HG03108 (cell line): ENCODE measurements around the gene ABCC1.

ENCODE experiments used
- ATAC-seq: cut with Tn5 transposase; IDR thresholded peaks from one replicate; pipeline ENCODE4 v1.9.1; 2021; ENCODE audit warnings: moderate library complexity; ENCODE audit not compliant: unreplicated experiment

Gene ABCC1

DNA sequence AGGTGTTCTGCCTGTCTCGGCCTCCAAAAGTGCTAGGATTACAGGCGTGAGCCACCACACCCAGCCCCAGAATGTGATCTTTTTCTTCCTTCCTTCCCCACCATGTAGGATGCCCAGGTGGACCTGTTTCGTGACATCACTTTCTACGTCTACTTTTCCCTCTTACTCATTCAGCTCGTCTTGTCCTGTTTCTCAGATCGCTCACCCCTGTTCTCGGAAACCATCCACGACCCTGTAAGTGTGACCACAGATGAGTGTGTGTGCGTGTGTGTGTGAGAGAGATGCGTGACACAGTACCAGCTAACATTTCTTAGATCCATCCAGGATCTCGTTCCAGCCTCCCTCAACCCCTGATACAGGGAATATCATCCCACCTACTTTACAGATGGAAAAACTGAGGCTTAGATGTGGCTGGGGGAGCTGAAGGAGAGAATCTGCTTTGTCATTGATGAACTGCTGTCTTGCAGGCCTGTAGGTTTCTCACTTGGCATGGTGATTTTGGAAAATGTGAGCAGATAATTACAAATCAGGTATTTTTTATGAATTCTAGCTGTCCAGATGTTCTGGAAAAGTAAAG lies 67.1 kb downstream of the ABCC1 start:
- ATAC-seq = no peak

DNA sequence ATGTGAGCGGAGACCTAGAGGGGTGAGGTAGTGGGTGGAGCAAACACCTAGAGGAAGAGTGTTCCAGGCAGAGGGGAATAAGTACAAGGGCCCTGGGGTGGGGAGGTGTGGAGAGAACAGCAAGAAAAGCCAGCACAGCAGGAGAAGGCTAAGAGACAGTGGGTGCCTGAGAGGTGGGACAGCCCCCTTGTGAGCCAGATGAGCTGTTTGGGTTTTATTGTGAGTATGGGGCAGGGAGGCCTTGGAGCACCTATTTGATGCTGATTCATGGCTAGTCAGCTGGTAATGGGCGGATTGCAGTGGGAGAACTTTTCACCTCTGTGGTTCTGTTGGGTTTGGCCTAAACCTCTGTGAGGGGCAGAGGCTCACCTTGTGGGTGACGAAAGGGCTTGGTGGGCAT lies 68.4 kb downstream of the ABCC1 start:
- no peak for ATAC-seq

DNA sequence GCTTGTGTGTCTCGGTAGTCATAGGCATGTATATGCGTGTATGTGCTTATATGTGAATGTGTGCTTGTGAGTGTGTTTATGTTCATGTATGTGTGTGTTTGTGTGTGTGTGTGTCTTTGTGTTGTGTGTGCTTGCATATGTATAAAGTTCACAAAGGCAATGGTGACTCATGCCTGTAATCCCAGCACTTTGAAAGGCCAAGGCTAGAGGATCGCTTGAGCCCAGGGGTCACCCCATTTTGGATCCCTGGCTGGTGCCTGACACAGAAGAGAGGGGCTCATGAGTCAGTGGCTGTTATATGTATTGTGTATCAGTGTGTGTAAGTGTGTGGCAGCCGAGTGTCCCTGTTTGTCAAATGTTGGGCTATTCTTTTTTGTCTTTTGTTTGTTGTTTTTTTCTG lies 69.3 kb downstream of the ABCC1 start:
- no peak for ATAC-seq

DNA sequence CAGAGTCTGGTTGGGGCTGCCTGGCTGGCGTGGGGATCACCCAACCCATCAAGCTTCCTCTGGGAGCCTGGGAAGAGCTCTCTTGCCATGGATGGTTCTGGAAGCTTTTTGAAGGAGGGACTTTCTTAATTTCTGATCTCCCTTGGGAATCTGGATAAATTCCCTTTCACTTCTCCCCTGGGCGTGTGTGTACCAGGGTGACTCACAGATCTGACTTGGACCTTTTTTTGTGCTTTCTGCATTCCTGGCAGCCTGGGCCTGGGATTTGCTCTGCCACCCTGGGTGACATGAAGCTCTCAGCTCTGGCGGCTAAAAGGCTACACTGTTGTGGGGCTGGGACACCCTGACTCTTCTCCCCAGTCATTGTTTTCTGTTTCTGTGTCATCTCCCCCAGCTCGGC lies 70.1 kb downstream of the ABCC1 start:
- no peak for ATAC-seq

DNA sequence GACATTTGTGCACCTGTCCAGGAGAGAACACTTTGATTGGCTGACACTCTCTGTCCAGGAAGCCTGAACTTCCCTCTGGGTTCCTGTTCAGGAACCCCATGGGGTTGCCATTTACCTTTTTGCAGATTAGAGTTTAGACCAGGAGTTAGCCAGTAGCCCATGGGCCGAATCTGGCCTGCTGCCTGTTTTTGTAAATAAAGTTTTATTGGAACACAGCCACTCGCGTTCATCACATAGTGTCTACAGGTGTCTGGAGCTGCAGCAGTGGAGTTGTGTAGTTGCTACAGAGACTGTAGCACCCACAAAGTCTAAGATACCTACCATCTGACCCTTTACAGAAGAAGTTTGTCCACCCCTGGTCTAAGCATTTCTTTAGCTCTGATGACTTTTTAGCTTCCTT lies 70.9 kb downstream of the ABCC1 start:
- ATAC-seq = no peak

DNA sequence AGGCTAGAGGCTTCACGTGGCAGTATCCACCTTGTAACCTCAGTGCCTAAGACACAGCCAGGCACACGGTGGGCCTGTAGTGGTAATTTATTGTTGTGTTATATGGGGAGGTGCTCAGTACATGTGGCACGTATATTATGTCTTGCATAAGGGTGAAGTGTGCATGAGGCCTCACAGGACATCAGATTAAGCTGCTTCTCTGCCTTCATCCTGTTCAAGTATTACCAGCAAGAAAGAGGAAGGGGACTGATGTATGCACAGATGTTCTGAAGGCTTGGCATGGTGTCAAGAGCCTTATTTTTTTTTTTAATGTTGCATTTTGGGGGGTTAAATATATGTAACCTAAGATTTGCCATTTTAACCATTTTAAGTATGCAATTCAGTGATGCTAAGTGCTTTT lies 71.6 kb downstream of the ABCC1 start:
- ATAC-seq = no peak

DNA sequence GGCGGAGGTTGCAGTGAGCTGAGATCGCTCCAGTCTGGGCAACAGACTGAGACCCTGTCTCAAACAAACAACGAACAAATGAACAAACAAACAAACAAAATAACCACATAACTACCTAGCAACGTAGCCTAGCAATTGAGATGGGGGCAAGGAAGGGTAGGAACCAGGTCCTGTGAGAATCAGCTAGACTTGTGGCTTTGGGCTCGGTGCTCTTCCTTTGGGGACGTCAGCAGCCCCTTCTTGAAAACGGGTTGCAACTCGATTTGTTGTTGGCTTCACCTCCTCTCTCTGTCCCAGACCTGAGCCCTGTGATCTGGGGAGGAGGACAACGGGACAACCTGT lies 72.2 kb downstream of the ABCC1 start:
- no peak for ATAC-seq

DNA sequence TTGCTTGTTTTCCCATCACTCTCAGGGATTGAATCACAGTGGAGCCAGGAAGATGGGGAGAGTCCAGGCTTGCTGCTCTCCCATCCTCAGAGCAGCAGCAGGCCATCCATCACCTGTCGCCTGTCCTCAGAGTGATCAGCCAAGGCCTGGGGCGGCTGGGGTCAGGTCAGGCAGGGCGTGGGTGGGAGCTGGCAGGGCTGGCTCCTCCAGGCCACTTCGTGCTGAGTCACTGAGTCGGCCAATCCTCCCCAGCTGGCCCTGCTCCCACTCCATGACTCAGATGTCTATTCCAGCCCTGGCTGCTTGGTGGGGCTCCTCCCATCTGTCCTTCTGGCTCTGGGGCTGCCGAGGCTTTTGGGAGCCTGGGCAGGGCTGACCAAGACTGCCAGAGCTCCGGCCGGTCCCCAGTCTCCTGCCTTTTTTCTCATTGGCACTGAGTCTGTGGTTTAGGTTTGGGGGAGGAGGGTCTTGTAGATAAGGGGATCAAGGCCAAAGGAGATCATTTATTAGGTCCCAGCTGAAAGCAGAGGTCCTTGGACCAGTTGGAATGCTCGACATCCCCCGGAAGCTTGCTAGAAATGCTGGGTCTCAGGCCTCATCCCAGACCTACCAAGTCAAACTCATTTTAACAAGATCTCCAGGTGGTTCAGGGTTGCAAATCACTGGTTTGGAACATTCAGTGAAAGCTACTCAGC lies 72.7 kb downstream of the ABCC1 start:
- ATAC-seq = no peak

DNA sequence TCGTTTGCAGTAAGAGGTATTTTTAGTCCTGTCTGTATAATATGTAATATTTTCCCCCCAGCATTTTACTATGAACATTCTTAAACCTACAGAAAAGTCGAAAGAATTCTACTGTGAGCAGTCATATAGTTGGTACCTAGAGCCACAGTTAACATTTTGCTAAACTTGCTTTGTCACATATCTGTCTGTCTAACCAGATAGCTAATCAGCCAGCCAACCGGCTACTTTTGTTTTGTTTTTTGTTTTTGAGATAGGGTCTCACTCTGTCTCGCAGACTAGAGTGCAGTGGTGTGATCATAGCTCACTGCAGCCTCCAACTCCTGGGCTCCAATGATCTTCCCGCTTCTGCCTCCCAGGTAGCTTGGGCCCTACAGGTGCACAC lies 73.3 kb downstream of the ABCC1 start:
- no peak for ATAC-seq

DNA sequence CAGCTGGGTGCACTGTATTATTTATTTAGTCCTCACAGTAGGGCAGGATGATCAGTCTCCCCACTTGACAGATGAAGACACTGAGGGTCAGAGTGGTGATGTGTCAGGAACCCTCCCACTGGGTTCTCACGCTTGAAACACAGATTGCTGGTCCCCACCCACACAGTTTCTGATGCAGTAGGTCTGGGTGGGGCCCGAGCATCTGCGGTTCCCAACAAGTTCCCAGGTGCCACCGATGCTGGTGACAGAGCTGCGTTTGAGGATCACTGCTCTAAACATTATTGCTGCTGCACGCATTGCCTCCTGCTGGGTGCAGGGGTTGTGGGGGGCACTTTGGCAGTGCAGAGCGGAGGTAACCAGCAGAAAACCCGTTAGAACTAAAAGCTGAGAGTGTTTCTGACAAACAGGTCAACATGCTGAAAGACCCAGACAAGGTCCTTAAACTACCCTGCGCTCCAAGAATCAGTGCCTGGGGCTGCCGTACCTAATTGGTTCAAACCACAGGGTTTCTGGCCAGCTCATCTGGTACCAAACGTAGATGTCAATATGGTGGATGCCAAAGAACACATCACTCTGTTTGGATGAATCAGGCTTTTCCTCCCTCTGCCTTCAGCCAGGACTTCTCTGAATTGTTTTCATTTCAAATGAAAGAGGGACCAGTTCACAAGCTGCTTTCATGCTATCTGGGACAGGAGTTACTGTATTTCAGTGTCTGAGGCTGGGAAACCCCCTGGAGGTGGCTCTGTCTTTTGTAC lies 76.0 kb downstream of the ABCC1 start:
- ATAC-seq = peak; percentile 62

DNA sequence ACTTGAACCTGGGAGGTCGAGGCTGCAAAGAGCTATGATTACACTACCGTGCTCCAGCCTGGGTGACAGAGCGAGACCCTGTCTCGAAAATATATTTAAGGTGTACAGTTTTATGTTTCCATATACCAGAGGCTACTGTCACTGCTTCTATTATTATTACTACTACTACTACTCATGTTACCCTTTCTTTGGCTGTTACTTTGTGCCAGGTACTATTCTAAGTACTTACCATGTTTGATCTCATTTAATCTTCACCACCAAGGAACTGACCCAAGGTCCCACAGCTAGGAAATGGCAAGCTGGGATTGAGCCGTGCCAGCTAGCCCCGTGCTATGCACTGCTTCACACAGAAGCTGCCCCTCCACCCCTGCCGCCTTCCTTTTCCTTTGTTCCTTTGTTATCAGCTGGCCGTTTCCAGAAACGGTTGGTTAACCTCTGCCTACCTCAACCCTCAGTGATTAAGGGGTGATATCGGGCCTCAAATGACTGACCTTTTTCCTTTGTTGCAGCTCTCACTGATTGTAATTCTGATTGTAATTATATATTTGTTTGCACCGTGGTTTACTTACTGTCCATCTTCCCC lies 78.4 kb downstream of the ABCC1 start:
- ATAC-seq = no peak

DNA sequence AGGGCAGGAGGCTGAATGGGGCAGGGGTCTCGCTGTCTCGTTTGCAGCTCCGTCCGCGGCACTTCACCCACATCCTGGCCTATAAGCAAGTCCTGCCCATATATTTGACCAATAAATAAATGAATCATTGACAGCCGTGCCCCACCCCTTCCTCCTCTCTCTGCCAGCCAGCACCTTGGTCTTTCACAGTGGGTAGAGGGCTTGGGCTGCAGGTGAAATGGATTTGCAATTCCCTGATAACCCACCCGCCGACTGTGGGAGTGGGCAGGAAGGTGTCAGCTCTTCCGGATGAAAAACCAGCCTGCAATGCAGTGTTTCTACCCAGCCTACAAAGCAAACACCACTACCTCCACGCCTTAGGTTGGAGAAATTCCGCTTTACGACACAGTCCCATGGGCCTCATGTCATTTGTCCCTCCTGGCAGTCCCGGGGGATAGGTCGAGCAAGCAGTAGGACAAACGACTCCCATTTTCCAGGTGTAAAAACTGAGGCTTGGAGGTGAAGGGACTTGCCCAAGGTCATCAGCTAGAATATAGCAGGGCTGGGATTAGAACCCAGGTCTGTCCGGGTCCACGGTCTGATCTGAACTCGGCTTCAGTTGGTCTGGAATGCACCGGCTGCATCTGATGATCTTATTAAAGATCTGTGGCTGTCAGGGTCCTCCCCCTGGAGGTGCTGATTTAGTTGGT lies 79.0 kb downstream of the ABCC1 start:
- ATAC-seq = no peak

DNA sequence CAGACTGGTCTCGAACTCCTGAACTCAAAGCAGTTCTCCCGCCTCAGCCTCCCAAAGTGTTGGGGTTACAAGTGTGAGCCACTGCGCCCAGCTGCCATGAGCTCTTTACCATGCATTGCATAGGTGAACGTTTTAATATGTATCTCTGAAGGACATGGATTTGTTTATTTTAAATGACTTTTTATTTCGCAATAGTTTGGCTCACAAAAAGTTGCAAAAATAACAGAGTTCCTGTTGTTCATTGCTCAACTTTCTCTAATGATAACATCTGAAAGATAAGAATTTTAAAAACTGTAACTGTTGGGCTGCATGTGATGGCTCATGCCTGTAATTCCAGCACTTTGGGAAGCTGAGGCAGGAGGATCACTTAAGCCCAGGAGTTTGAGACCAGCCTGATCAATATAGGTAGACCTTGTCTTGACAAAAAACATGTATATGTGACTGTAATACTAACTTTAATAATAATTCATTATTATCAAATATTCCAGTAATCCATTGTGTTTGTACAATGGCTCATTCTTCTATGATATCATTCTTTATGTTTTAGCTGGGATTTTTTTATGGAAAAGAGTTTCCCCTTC lies 80.1 kb downstream of the ABCC1 start:
- no peak for ATAC-seq

DNA sequence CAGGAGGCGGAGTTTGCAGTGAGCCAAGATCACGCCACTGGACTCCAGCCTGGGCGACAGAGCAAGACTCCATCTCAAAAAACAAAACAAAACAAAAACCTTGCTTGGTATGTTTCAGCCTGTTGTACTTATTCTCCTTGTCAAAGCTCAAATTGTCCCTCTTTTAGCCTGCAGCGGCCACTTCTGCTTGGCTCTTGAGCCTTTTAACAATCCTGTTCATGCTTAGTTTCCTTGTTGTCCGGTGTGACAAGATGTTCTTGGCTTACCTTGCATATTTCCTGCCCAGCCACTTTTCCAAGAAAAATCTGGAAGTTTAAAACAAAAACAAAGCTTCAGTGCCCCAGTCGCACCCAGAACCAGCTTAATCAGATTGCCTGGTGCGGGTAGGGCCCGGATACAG lies 81.0 kb downstream of the ABCC1 start:
- ATAC-seq = no peak

DNA sequence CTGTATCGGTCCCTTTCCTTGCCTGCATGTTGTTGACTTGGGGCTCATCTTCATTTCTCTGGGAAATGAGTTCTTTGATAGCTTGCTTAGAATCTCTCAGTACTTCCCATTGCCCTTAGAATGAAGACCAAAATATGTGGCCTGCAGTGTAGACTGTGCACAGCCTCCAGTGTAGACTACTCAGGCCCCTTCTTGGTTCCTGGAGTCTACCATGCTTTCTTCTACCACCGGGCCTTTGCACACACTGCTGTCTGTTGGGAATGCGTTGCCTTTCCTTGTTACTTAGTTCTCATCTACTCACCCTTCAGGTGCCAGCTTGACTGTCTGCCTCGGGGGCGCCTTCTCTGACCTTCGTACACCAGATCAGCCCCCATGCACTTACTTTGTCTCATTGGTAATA lies 82.0 kb downstream of the ABCC1 start:
- ATAC-seq = no peak

DNA sequence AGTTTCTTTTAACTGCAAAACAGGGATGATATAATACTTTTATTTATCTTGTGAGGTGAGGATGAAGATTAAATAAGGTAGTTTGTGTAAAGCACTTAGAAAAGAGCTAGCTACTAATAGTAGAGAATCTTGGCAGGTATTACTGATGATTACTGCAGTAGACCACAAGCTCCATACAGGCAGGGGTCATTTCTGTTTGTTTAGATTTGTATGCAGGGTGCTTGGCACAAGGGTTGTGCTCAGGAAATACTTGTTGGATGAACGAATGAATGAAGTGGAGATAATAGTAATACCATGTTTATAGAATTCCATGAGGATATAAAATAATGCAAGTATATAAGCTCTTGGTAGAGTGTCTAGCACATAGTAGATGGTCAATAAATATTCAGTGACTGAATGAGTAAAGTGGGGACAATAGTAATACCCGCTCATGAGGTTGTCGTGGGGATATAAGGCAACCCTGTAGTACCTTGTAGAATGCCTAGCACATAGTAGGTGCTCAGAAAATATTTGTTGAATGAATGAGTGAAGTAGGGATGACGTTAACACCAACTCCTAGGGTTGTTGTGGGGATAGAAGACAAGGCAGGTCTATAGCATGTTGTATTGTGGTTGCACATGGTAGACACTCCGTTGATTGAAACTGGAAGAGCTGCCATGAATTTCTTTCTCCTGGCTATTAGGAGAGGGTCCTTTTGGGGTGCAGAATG lies 83.0 kb downstream of the ABCC1 start:
- no peak for ATAC-seq

DNA sequence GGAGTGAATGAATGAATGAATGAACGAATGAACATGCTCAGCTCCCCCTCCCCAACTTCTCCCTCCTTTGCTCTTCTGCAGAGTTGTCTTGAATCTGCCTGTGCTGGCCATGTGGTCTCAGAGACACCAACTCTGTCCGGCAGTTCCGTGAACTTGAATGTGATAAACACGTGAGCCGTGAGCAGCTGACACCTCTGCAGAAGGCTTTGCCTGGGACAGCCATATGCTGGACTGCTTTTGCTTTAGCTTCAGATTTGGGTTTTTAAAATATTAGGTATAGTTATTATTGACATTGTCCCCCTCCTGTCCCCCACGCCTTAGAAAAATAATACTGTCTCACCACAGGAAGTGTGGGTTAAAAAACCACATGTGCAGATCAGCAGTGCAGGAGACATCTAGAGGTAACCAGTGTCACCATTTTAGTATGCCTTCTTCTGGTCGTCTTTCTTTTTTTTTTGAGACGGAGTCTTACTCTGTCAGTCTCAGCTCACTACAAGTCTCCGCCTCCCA lies 83.8 kb downstream of the ABCC1 start:
- no peak for ATAC-seq

DNA sequence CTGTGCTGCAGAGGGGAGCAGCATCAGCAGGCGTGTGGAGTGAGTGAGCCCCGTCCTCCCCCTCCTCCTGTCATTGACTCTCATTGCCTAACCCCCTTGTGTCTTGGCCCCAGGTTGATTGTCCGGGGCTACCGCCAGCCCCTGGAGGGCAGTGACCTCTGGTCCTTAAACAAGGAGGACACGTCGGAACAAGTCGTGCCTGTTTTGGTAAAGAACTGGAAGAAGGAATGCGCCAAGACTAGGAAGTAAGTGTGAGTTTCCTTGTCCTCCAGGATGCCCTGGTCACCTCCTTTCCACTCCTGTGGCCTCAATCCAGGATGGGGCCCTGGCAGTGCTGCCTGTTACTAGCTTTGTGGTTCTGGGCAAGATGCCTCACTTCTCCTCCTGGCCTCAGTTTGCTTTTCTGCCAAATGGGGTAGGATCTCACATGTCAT lies 87.0 kb downstream of the ABCC1 start:
- no peak for ATAC-seq

DNA sequence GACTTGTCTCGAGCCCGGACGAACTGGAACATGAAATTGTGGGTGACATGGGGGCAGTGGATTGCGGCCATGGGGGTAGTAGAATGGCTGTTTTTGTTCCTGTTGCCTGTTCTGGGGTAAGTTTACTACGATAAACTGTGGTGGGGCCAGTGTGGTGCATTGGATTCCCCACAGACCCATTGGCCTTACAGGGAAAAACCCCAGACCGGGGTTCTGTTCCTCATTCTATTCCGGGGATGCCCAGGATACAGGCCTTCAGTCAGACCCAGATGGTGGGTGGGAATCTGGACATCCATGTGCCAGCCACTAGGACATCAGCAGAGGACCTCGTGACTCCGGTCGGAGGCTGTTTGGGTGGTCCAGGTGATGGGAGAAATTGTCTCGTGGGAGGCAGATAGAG lies 88.1 kb downstream of the ABCC1 start:
- ATAC-seq = no peak

DNA sequence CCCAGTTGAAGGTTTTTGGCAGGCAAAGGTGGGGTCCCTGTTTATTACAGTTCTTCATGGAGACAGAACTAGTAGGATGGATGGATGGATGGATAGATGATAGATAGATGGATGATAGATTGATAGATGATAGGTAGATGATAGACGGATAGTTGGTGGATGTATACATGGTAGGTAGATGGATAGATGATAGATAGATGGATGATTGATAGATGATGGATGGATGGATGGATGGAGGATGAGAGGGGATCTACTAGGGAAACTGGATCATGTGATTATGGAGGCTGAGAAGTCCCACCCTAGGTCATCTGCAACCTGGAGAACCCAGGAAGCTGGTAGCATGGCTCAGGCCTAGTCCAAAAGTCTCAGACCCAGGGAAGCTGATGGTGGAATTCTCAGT lies 88.6 kb downstream of the ABCC1 start:
- ATAC-seq = no peak
